GM12892 (cell line): Measurements from ENCODE around the gene SMOC1.

Source experiments
- POLR2A ChIP-seq: IDR thresholded peaks from 2 replicates; pipeline ENCODE4 v1.6.1; 2011; ENCODE audit warnings: low read depth, low read length, control low read depth
- POLR2AphosphoS5 ChIP-seq: IDR thresholded peaks from 2 replicates; pipeline ENCODE4 v1.6.1; 2011; ENCODE audit warnings: low read depth, low read length, control low read depth
- TAF1 ChIP-seq: IDR thresholded peaks from 2 replicates; pipeline ENCODE4 v1.6.1; 2011; ENCODE audit warnings: low read depth, mild to moderate bottlenecking, control low read depth, low read length, borderline replicate concordance

DNA sequence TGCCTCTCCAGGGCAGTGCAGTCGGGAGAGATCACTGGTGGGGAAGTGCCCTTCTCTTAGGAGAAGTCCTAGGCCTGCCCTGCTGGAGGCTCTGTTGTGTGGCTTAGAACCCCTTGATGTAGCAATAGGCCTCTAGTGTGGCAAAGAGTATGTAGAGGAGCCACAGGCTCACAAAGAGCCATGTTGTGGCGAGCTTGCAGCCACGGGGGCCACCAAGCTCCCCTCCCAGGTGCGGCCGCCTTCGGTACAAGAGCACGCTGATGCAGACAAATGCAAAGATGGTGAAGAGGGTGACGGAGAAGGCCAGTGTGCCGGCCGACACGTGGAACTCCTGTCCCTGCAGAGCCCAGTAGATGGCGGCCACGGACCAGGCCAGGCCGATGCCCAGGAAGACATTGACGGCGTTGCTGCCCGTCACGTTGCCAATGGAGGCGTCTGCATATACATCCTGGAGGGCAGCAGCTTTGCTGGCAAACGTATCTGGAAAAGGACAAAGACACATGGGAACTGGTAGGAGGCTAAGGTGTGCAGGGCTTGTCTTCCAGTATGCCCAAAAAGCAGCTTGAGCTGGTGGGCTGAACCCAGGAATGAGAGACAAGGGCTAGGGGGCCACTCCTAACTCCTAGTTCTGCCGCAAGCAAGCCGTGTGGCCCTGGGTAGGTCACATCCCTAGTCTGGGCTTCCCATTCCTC lies 166.8 kb downstream of the SMOC1 start:
- TF ChIP-seq POLR2A, result no peak
- no peak for TF ChIP-seq POLR2AphosphoS5
- TF ChIP-seq TAF1, result no peak
